MCF 10A (cell line): Measurements from ENCODE around the gene ZNF280A. TPM values are rescaled to one million over a fixed set of nuclear protein-coding genes. Genes with fewer than 3 reads are reported as not detected.
"Not testable (repeated sequence)": the region's sequence is repeated elsewhere in the genome, so short reads cannot be mapped to it uniquely, and the experiment has no call there.

Experiments
- BruUV-seq: library from RNA; stranded (reverse); fragments of 400-500 nt; replicated peaks from 2 replicates; lab custom pipeline; 2021; lab: Mats Ljungman, UMichigan
- CTCF ChIA-PET: fragments of 300-600 bp; sonication (Branson Sonifier 250); formaldehyde crosslinking; extraction: SDS; loops from one replicate; lab custom pipeline; 2021; ENCODE audit warnings: antibody characterized with exemption, inconsistent platforms; lab: Yijun Ruan, JAX
- POLR2A ChIA-PET: fragments of 300-600, 350-650 bp; sonication (Branson Sonifier 250); formaldehyde crosslinking; extraction: SDS; loops from one replicate; lab custom pipeline; 2020; ENCODE audit warnings: antibody characterized with exemption, inconsistent platforms; lab: Yijun Ruan, JAX
- DNase-seq: peaks from one replicate; pipeline ENCODE4 v3.0.0-alpha.2; 2018; ENCODE audit not compliant: unreplicated experiment
- H3K27ac Mint-ChIP-seq: one replicate; pipeline ENCODE4 v1.8.0; 2022; ENCODE audit warnings: mild to moderate bottlenecking, low read depth, mixed read lengths; ENCODE audit not compliant: unreplicated experiment
- H3K27me3 Mint-ChIP-seq: one replicate; pipeline ENCODE4 v1.8.0; 2022; ENCODE audit warnings: mixed read lengths; ENCODE audit not compliant: insufficient read depth, unreplicated experiment
- H3K36me3 Mint-ChIP-seq: one replicate; pipeline ENCODE4 v1.8.0; 2022; ENCODE audit warnings: mild to moderate bottlenecking, moderate library complexity, mixed read lengths; ENCODE audit not compliant: insufficient read depth, unreplicated experiment
- H3K4me1 Mint-ChIP-seq: one replicate; pipeline ENCODE4 v1.8.0; 2022; ENCODE audit warnings: mixed read lengths; ENCODE audit not compliant: insufficient read depth, unreplicated experiment
- H3K4me3 Mint-ChIP-seq: one replicate; pipeline ENCODE4 v1.8.0; 2022; ENCODE audit warnings: mild to moderate bottlenecking, moderate library complexity, mixed read lengths; ENCODE audit not compliant: unreplicated experiment
- H3K9me3 Mint-ChIP-seq: one replicate; pipeline ENCODE4 v1.8.0; 2022; ENCODE audit warnings: mixed read lengths; ENCODE audit not compliant: unreplicated experiment
- CTCF ChIP-seq: fragments of 200-600 bp; IDR thresholded peaks from one replicate; pipeline ENCODE4 v1.8.0; 2022; ENCODE audit warnings: antibody characterized with exemption, mild to moderate bottlenecking; ENCODE audit not compliant: unreplicated experiment
- intact Hi-C: fragments of 100-400 bp; cut with micrococcal nuclease; formaldehyde crosslinking; loops from 2 replicates; pipeline ENCODE4 v1.14.1; 2022
- total RNA-seq: library from RNA; stranded (reverse); gene quantifications from 2 replicates; pipeline ENCODE4 v1.2.3, GENCODE V29; 2022

The ZNF280A gene
- total RNA-seq, 1 experiment from 2014 or later: not detected

GRCh38 chr22:22512951-22513350, 7.1 kb downstream of the ZNF280A start:
- Mint-ChIP-seq H3K4me3 (no peak overlapping the region), H3K36me3 (no peaks in the 10 kb centered on the region), H3K4me1 (no peaks in the 10 kb centered on the region), H3K9me3 (peaks cover 12% of the 10 kb centered on the region), H3K27ac (no peak overlapping the region), H3K27me3 (peaks cover 65% of the 10 kb centered on the region)
- ChIA-PET CTCF (interaction anchor here (0.6 kb wide), 2 partner anchors 27 to 45 kb away, joined by 3 read pairs; no protein-coding TSS in a partner anchor), POLR2A (no interaction called here)
- intact Hi-C loops: no loop called here
- no peak for TF ChIP-seq CTCF
- DNase-seq: no peak
- BruUV-seq: no TSS peak

GRCh38 chr22:22510833-22511232, 9.2 kb downstream of the ZNF280A start:
- H3K4me3 Mint-ChIP-seq, H3K4me1 Mint-ChIP-seq, intact Hi-C loops, CTCF ChIA-PET, POLR2A ChIA-PET, H3K36me3 Mint-ChIP-seq, DNase-seq, BruUV-seq, H3K27ac Mint-ChIP-seq: not testable (repeated sequence)
- peaks cover 12% of the 10 kb centered on the region for H3K9me3 Mint-ChIP-seq
- H3K27me3 Mint-ChIP-seq: peaks cover 59% of the 10 kb centered on the region

DNA sequence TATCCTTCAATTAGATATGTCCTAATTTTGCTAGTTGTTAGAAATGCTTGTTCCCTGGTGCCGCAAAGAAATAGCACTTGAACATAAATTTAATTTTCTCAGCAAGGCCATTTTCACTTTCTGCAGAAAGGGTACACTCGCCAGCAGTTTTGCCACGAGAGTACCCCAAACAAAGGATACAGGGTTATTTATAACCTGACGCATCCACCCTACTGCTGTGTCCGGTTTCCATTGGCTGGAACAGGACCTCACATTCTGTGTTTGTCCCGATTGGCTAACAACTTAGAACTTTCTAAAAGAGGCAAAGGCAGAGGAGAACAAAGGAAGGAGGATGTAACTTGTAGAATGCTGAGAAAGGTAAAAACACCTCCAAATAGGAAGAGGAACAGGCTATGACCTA, 10.2 kb downstream of the ZNF280A start:
- intact Hi-C loops, H3K4me3 Mint-ChIP-seq, H3K27ac Mint-ChIP-seq, DNase-seq, BruUV-seq, POLR2A ChIA-PET, H3K36me3 Mint-ChIP-seq, CTCF ChIA-PET, H3K4me1 Mint-ChIP-seq: not testable (repeated sequence)
- H3K9me3 Mint-ChIP-seq: peaks cover 12% of the 10 kb centered on the region
- peaks cover 59% of the 10 kb centered on the region for H3K27me3 Mint-ChIP-seq

DNA sequence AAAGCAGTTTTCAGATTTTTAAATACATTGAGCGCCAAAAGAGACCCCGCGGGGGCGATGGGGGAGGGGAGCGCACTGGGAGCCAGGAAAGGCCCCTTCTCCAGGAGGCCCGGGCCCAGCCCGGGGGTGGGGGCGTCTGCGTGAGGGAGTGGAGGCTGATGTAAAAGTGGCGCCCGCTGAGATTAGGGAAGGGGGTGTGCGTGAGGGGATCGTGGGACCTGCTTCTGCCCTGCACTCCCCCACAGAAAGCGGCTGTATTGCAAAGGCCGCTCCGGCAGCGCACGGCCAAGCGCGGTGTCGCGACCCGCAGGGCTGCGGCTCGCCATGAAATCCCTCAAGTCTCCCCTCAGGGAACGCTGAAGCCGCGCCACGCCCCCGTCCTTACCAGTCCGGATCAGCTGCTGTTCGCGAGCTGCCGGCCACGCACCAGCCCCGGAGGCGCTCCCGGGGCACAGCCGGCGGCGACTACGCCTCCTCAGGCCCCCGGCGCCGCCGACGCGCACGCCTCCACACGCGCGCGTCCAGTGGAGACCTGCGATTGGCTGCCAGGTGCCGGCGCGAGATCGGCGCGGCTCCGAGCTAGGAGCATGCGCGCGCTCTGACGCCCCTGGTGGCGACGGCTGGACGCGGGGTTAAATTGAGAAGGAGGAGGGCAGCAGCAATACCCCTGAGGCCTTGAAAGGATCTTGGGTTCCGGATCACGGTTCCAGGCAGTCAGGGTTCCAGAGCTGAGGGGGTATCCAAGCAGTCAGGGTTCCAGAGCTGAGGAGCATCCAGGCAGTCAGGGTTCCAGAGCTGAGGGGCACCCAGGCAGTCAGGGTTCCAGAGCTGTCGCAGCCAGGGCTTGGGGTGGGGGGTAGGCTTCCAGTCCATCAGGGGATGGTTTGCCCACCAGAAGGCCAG, 11.5 kb downstream of the ZNF280A start, which contains the start of gene ZNF280B:
TSS of gene ZNF280B (minus strand) at position 469 of the 903 bp plus-strand sequence. CDS start 19,344 bp downstream, outside the sequence.
- CTCF ChIA-PET: no interaction called here
- no peaks in the 10 kb centered on the region for H3K36me3 Mint-ChIP-seq
- no TSS peak for BruUV-seq
- H3K4me3 Mint-ChIP-seq: no peak within 1 kb of the TSS
- H3K9me3 Mint-ChIP-seq: peaks cover 12% of the 10 kb centered on the region
- peaks cover 60% of the 10 kb centered on the region for H3K27me3 Mint-ChIP-seq
- H3K4me1 Mint-ChIP-seq: no peaks in the 10 kb centered on the region
- DNase-seq: no peak
- no peak within 1 kb of the TSS for H3K27ac Mint-ChIP-seq
- POLR2A ChIA-PET: no interaction called here
- intact Hi-C loops: no loop called here
- TF ChIP-seq CTCF: no peak

- H3K4me1 Mint-ChIP-seq: no peaks in the 10 kb centered on the region
- POLR2A ChIA-PET: no interaction called here
- H3K9me3 Mint-ChIP-seq: peaks cover 12% of the 10 kb centered on the region
- no peak overlapping the region for H3K4me3 Mint-ChIP-seq
- TF ChIP-seq CTCF: no peak
- no peak overlapping the region for H3K27ac Mint-ChIP-seq
- DNase-seq: no peak
- H3K36me3 Mint-ChIP-seq: no peaks in the 10 kb centered on the region
- intact Hi-C loops: no loop called here
- BruUV-seq: no TSS peak
- peaks cover 60% of the 10 kb centered on the region for H3K27me3 Mint-ChIP-seq
- CTCF ChIA-PET: no interaction called here
These were observed 12.3 kb downstream of the ZNF280A start for GRCh38 chr22:22507743-22508273.
